Naive thymus-derived CD8-positive, alpha-beta T cell (primary cell): ENCODE results near the gene GCGR. TPM values are rescaled to one million over a fixed set of nuclear protein-coding genes. Genes with fewer than 3 reads are reported as not detected.

Source experiments
- ATAC-seq, 2 donors: fragments of 150-1000 bp; cut with Tn5 transposase in 1 of 2; sonication (Bioruptor Pico), chemical (Tn5 transposase) in 1 of 2; 1 replicate in 1 of 2; 2 replicates in 1 of 2; pipeline ENCODE4 v1.10.0; 2021; ENCODE audit warnings: mild to moderate bottlenecking in 2 of 2, moderate library complexity in 2 of 2
- POLR2A ChIA-PET: fragments of 350-600 bp; sonication (Branson Sonifier 250); formaldehyde crosslinking; loops from one replicate; lab custom pipeline; 2021; ENCODE audit warnings: antibody characterized with exemption; lab: Charles Lee
- DNase-seq, 10 donors: peaks; one replicate each; pipeline versions ENCODE4 v3.0.0 to v3.0.0-alpha.2; 2020 to 2022
- H3K27ac Mint-ChIP-seq, 10 donors: one replicate each; pipeline ENCODE4 v1.8.0; 2020 to 2022; ENCODE audit warnings: mild to moderate bottlenecking in 10 of 10, mixed read lengths in 10 of 10, moderate library complexity in 4 of 10, inconsistent platforms in 1 of 10
- H3K27me3 Mint-ChIP-seq, 5 donors: one replicate each; pipeline ENCODE4 v1.8.0; 2021 to 2022; ENCODE audit warnings: mixed read lengths in 5 of 5
- H3K36me3 Mint-ChIP-seq, 3 donors: one replicate each; pipeline ENCODE4 v1.8.0; 2020 to 2022; ENCODE audit warnings: mixed read lengths in 3 of 3, mild to moderate bottlenecking in 2 of 3, inconsistent platforms in 1 of 3
- H3K4me1 Mint-ChIP-seq, 4 donors: one replicate each; pipeline ENCODE4 v1.8.0; 2021 to 2022; ENCODE audit warnings: mixed read lengths in 4 of 4
- H3K4me3 Mint-ChIP-seq, 10 donors: one replicate each; pipeline ENCODE4 v1.8.0; 2020 to 2022; ENCODE audit warnings: mild to moderate bottlenecking in 10 of 10, mixed read lengths in 10 of 10, moderate library complexity in 6 of 10, inconsistent platforms in 1 of 10
- H3K9me3 Mint-ChIP-seq, 9 donors: one replicate each; pipeline ENCODE4 v1.8.0; 2020 to 2022; ENCODE audit warnings: mixed read lengths in 9 of 9, mild to moderate bottlenecking in 3 of 9, inconsistent platforms in 1 of 9, moderate library complexity in 1 of 9
- polyA plus RNA-seq, 3 donors: library from polyadenylated mRNA; unstranded; fragments of 300-500 nt; fragmentation: Illumina TruSeq; gene quantifications; one replicate each; pipeline ENCODE4 v1.2.3, GENCODE V29; 2021
- total RNA-seq, 8 experiments: library from RNA in 2 of 8; stranded (reverse) in 2 of 8; gene quantifications; one replicate each; pipeline ENCODE4 v1.2.3 and lab custom pipeline; 2021 to 2026

GCGR gene
- total and polyA plus RNA-seq, 5 experiments from 2014 or later: not detected

DNA sequence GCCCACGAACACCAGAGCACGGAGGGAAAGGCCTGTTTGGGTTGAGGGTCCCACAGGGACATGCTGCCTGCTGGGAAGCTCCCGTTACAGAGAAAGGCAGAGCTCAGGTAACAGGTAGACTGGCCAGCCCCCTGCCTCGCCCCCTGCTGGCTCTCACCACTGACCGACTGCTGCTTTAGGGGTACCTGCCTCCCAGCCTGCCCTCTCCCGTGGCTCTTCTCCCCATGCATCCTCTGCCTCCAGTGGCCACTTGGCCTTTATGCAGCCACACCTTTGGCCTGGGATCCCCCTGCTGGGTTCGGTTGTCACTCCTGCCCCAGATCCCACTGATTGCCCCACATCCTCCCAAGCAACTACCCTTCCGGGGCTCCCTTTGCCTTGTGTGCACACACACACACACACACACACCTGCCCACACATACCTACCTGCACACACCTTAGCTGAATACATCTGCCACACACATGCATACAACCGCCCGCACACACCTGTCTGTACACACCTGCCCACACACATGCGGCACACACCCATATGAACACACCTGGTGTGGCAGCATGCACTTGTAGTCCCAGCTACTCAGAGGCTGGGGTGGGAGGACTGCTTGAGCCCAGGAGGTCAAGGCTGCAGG lies 22.0 kb downstream of the GCGR start:
- Mint-ChIP-seq H3K9me3 (no peaks in the 10 kb centered on the region), H3K4me1 (peaks cover 9 to 26% (median 16%) of the 10 kb centered on the region in 4 donors), H3K27me3 (no peaks in the 10 kb centered on the region), H3K36me3 (peaks cover 0 to 10% (median 0%) of the 10 kb centered on the region in 3 donors), H3K27ac (peak overlapping the region in 3 of 10 donors; percentile 37 to 81 (median 77)), H3K4me3 (no peak overlapping the region)
- DNase-seq: no peak
- no peak for ATAC-seq
- POLR2A ChIA-PET: interaction anchor here (2.4 kb wide), 1 partner anchor 7 kb away, joined by 5 read pairs; the partner anchor contains the start of gene MCRIP1

DNA sequence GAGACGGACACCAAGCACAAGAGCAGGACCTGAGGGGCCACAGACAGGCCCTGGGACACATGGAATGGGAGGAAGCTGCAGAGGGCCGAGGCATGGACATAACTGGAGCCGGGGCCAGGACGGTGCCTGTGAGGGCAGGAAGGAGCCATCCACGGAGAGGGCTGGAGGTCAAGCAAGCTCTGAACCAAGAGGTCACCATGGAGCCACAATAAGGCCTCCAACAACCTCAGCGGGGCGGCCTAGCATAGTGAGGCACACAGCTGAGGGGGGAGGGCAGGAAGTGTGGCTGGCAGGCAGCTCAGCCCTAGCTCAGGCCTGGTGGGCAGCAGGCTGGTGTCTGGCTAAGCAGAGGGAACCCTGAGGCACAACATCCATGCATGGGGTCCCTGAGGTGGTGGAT lies 24.7 kb downstream of the GCGR start:
- Mint-ChIP-seq H3K27ac (peak overlapping the region in 2 of 10 donors; percentile 34 to 61), H3K36me3 (peaks cover 0 to 6% (median 0%) of the 10 kb centered on the region in 3 donors), H3K4me3 (peak overlapping the region in 1 of 10 donors; percentile 58), H3K27me3 (no peaks in the 10 kb centered on the region), H3K4me1 (peaks cover 17 to 39% (median 30%) of the 10 kb centered on the region in 4 donors), H3K9me3 (no peaks in the 10 kb centered on the region)
- no peak for ATAC-seq
- DNase-seq: no peak
- POLR2A ChIA-PET: no interaction called here

DNA sequence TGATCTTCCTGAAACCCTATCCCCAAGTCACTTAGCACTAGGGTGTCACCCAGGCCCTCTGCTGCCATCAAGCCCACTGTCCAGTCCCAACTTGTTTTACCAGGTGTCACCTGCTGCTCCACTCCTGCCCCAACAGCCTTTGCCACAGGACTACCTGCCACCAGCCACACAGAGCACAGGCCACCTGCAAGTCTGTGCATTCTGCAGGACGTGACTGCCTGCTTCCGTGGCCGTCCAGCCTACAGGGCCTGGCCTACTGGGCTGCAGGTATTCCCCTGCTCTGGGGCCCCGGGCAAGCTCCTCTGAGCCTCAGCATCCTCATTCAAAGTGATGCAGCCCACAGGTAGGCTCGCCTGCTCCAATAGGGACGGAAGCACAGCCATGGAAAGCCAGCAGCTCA lies 25.9 kb downstream of the GCGR start:
- peak overlapping the region in 2 of 10 donors; percentile 51 to 61 for H3K27ac Mint-ChIP-seq
- no peaks in the 10 kb centered on the region for H3K27me3 Mint-ChIP-seq
- H3K9me3 Mint-ChIP-seq: no peaks in the 10 kb centered on the region
- peaks cover 0 to 4% (median 0%) of the 10 kb centered on the region in 3 donors for H3K36me3 Mint-ChIP-seq
- POLR2A ChIA-PET: no interaction called here
- no peak for ATAC-seq
- peaks cover 17 to 39% (median 33%) of the 10 kb centered on the region in 4 donors for H3K4me1 Mint-ChIP-seq
- DNase-seq: no peak
- peak overlapping the region in 1 of 10 donors; percentile 33 for H3K4me3 Mint-ChIP-seq

DNA sequence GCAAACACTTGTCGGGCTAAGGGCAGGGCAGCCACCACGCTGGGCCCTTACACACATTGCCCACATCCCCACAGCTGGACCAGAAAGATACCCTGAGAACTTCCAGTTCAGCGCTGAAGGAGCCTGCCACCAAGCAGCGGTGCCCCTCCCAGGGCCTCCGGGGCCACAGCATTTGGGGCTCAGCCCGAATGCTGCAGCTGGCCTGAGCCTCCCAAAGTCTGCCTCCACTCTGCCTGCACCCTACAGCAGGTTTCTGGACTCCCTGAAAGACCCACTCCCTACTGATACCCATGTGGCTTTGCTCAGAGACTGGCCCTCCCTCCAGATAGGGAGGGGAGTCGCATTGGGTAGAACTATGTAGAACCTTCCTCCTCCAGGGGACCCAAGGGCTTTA lies 27.6 kb downstream of the GCGR start:
- Mint-ChIP-seq H3K9me3 (no peaks in the 10 kb centered on the region), H3K27me3 (no peaks in the 10 kb centered on the region), H3K27ac (peak overlapping the region in 9 of 10 donors; percentile 76 to 99 (median 95)), H3K36me3 (no peaks in the 10 kb centered on the region), H3K4me1 (peaks cover 12 to 33% (median 31%) of the 10 kb centered on the region in 4 donors), H3K4me3 (peak overlapping the region; percentile 81 to 96 (median 91))
- DNase-seq: no peak
- ATAC-seq: no peak
- POLR2A ChIA-PET: interaction anchor here (2.7 kb wide), 1 partner anchor 40 kb away, joined by 10 read pairs; the partner anchor contains the start of gene ARHGDIA

DNA sequence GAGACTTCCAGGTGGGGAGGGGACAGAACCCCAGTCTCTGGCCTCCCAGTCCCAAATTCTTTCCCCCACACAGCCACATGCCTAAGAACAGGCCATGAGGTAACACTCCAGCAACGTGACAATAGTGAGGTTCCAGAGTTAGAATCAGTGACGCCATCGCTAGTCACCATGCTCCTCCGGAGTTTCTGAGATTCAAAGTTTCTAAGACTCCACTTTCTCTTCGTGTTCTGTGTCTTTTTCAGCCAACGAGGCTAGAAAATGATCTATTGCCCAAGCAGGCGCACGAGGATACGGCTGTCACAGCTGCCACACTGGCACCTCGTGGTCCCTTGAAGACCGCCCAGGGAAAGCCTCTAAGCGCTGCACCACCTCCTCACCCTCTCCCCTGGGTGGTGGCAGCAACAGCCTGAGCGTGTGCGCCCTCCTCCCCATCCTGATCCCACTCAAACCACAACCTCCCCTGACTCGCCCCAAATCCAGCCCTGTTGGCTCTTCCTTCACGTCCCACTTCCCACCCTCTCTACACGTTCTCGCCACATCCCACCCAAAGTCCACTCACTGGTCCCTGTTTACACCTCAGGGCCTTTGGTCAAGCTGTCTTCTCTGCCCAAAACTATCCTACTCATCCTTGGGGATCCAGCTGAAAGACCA lies 28.1 kb downstream of the GCGR start:
- H3K4me3 Mint-ChIP-seq: peak overlapping the region; percentile 81 to 96 (median 91)
- peak overlapping the region; percentile 76 to 99 (median 94) for H3K27ac Mint-ChIP-seq
- ATAC-seq (peak; percentile 43 to 74), DNase-seq (peak in 8 of 10 donors; percentile 25 to 63 (median 40))
- H3K4me1 Mint-ChIP-seq: peaks cover 12 to 33% (median 31%) of the 10 kb centered on the region in 4 donors
- no peaks in the 10 kb centered on the region for H3K27me3 Mint-ChIP-seq
- H3K36me3 Mint-ChIP-seq: no peaks in the 10 kb centered on the region
- POLR2A ChIA-PET: interaction anchor here (2.7 kb wide), 1 partner anchor 39 kb away, joined by 10 read pairs; the partner anchor contains the start of gene ARHGDIA
- H3K9me3 Mint-ChIP-seq: no peaks in the 10 kb centered on the region

DNA sequence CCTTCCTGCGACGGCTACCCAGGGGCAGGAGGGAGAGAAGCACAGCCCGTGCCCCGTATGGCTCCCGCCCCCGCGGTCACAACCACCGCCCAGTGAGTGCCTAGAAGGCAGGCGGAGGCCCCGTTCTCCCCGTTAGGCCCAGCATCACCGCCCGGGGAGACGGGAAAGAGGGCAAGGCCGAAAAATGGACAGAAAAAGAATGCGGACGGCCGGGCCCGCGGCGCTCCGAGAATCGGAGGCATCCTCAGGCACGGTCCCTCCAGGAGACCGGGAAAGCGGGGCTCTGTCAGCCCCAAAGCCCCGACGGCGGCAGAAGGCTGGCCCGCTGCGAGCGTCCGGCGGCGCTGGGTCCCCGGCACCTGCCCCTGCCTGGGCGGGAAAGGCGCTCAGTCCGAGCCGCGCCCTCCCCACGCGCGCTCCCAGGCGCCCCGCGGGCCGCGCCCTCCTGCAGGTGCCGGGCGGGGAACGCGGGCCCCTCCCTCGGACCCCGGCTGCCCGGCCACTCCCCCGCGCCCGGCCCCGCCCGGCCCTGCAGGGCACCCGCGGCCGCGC lies 28.7 kb downstream of the GCGR start:
- peak; percentile 49 to 68 for ATAC-seq
- POLR2A ChIA-PET: interaction anchor here (0.6 to 2.7 kb wide), 9 partner anchors 8 to 149 kb away, joined by 3 to 10 read pairs (median 5); partner anchors contain the start of genes ARHGDIA, ARL16, HGS and P4HB
- no peaks in the 10 kb centered on the region for H3K9me3 Mint-ChIP-seq
- peak in 6 of 10 donors; percentile 15 to 43 (median 35) for DNase-seq
- peak overlapping the region; percentile 81 to 96 (median 91) for H3K4me3 Mint-ChIP-seq
- peaks cover 0 to 2% (median 0%) of the 10 kb centered on the region in 5 donors for H3K27me3 Mint-ChIP-seq
- H3K27ac Mint-ChIP-seq: peak overlapping the region; percentile 76 to 99 (median 95)
- no peaks in the 10 kb centered on the region for H3K36me3 Mint-ChIP-seq
- peaks cover 12 to 33% (median 30%) of the 10 kb centered on the region in 4 donors for H3K4me1 Mint-ChIP-seq

DNA sequence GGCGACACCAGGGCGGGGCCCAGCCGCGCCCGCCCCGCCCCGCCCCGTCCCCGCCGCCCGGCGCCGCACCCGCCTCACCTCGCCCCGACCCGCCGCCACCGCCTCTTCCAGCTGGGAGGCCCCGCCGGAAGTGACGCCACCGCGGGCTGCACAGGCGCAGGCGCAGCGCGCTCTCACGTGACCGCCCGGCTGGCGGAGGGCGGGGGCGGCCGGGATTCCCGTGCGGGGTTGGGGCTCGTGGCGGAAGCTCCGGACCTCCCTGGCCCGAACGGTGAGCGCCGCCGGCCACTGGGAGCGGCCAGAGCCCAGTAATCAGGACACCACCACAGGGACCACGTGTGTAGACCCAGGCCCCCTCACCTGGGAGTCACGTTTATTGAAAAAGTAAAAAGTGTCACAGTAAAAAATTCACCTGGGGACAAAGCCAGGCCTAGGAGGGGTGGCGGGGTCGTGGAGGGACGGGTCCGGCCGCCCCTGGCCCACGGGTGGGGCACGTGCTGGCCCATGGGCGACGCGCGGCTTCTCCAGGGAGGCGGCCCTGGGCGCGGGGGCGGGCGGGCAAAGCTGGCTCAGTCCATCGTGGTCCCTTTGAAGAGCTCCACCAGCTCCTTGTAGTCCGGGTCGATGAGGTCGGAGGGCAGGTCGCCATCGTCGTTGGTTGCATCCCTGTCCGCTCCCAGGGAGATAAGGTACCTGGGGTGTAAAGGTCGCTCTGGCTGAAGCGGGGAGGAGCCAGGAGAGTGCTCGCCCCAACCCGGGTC lies 29.4 kb downstream of the GCGR start, which contains the start of gene MCRIP1:
Gene MCRIP1 (minus strand): TSS at position 132 of the 761 bp plus-strand sequence. CDS start 8,785 bp downstream, outside the sequence.
- ATAC-seq (peak; percentile 83 to 84), DNase-seq (peak; percentile 86 to 95 (median 92))
- peak within 1 kb of the TSS; percentile 81 to 96 (median 91) for H3K4me3 Mint-ChIP-seq
- POLR2A ChIA-PET: interaction anchor here (0.6 to 2.7 kb wide), 11 partner anchors 8 to 232 kb away, joined by 3 to 10 read pairs (median 5); partner anchors contain the start of genes ARHGDIA, ARL16, DUS1L and HGS
- peaks cover 0 to 2% (median 0%) of the 10 kb centered on the region in 5 donors for H3K27me3 Mint-ChIP-seq
- H3K9me3 Mint-ChIP-seq: no peaks in the 10 kb centered on the region
- peaks cover 12 to 31% (median 30%) of the 10 kb centered on the region in 4 donors for H3K4me1 Mint-ChIP-seq
- H3K27ac Mint-ChIP-seq: peak within 1 kb of the TSS; percentile 86 to 99 (median 95)
- no peaks in the 10 kb centered on the region for H3K36me3 Mint-ChIP-seq

DNA sequence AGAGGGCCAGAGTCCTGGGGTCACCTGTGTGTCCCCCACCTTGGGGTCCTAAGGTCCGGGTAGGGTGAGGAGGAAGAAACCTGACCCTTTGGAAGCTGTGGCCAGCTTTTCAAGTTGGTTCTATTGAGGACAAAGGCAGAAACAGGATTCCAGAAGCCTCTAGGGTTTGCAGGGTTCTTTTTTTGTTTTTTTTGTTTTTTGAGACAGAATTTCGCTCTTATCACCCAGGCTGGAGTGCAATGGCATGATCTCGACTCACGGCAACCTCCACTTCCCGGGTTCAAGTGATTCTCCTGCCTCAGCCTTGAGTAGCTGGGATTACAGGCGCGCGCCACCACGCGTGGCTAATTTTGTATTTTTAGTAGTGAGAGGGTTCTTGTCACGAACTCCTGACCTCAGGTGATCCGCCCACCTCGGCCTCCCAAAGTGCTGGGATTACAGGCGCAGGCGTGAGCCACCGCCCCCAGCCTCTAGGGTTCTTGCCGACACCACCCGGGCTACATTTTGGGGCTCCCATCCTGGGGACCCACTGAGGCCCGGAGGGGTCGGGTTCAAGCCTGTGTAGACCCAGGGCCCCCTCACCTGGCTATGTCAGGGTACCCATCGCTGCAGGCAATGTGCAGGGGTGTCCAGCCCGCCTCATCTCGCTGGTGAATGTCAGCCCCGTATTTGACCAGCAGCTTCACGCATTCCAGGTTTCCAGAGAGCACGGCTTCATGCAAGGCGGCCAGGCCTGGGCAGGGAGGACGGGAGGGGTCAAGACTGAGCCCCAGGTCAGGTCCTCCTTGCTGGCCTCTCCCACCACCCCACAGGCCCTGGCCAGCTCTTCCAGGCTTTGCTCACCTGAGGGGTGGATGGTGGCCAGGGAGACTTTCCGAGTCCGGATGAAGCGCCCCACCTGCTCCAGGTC lies 30.2 kb downstream of the GCGR start:
- DNase-seq (peak in 1 of 10 donors; percentile 8), ATAC-seq (no peak)
- Mint-ChIP-seq H3K27me3 (peaks cover 0 to 2% (median 0%) of the 10 kb centered on the region in 5 donors), H3K9me3 (no peaks in the 10 kb centered on the region), H3K4me1 (peaks cover 10 to 31% (median 25%) of the 10 kb centered on the region in 4 donors), H3K4me3 (peak overlapping the region; percentile 67 to 90 (median 81)), H3K27ac (peak overlapping the region; percentile 68 to 94 (median 90)), H3K36me3 (no peaks in the 10 kb centered on the region)
- POLR2A ChIA-PET: interaction anchor here (1.5 to 2.7 kb wide), 6 partner anchors 9 to 231 kb away, joined by 4 to 10 read pairs (median 8); partner anchors contain the start of genes ARHGDIA, ARL16, DUS1L and HGS

DNA sequence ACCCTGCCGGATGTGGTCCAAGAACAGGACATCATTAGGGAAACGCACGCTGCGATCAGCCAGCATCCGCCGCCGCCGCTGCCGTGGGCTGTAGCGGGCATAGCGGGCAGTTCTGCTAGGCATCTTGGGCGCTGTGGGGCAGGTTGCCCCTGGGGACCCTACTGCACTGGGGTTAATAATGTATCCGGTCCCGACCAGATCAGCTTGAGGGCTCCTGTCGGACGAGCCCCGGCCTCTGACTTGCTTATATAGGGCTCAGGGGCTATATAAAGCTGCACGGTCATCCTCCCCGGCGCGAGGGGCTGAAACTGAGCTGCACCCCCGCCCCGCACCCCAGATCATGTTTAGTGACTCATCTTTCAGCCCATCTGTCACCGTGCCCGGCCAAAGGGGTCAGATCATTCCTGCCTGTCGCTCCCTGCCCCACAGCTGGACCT lies 30.9 kb downstream of the GCGR start, which contains the start of gene PPP1R27:
Gene PPP1R27 (minus strand): TSS at position 220 of the 437 bp plus-strand sequence. CDS start 97 bp downstream, at position 123.
- peaks cover 10 to 26% (median 20%) of the 10 kb centered on the region in 4 donors for H3K4me1 Mint-ChIP-seq

DNA sequence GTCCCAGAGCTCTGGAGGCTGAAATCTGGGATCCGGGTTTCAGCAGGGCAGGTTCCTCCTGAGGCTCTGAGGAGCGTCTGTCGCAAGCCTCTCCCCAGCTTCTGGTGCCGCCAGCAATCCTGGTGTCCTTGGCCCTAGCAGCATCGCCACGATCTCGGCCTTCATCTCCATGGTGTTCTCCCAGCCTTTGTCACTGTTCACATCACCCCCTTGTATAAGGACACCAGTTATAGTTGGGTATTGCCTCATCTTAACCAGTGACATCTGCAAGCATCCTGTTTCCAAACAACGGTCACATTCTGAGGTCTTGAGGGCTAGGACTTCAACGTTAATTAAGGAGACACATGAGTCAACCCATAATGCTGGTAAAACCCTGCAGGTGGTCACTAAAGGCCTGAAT lies 33.7 kb downstream of the GCGR start:
- H3K4me1 Mint-ChIP-seq: peaks cover 0 to 9% (median 2%) of the 10 kb centered on the region in 4 donors
- H3K9me3 Mint-ChIP-seq: no peaks in the 10 kb centered on the region
- H3K36me3 Mint-ChIP-seq: no peaks in the 10 kb centered on the region
- H3K4me3 Mint-ChIP-seq: peak overlapping the region in 1 of 10 donors; percentile 11
- H3K27ac Mint-ChIP-seq: peak overlapping the region in 1 of 10 donors; percentile 40
- DNase-seq (no peak), ATAC-seq (no peak)
- H3K27me3 Mint-ChIP-seq: peaks cover 0 to 2% (median 0%) of the 10 kb centered on the region in 5 donors
- POLR2A ChIA-PET: no interaction called here

More for the DNA sequence above, 30.9 kb downstream of the GCGR start, which contains the start of gene PPP1R27:
- Mint-ChIP-seq H3K4me3 (peak within 1 kb of the TSS; percentile 67 to 90 (median 81)), H3K36me3 (no peaks in the 10 kb centered on the region), H3K27ac (peak within 1 kb of the TSS; percentile 68 to 94 (median 90)), H3K9me3 (no peaks in the 10 kb centered on the region), H3K27me3 (peaks cover 0 to 2% (median 0%) of the 10 kb centered on the region in 5 donors)
- no peak for ATAC-seq
- POLR2A ChIA-PET: interaction anchor here (0.9 to 1.6 kb wide), 2 partner anchors 25 to 230 kb away, joined by 3 to 4 read pairs; partner anchors contain the start of genes DUS1L and P4HB
- DNase-seq: no peak
